H4 (cell line): ENCODE results near the gene AMBP. TPM values are rescaled to one million over a fixed set of nuclear protein-coding genes. Genes with fewer than 3 reads are reported as not detected.

Experiments
- DNase-seq: peaks from one replicate; pipeline ENCODE4 v3.0.0-alpha.2; 2015; ENCODE audit warnings: low spot score
- total RNA-seq: library from RNA; depleted of rRNA; stranded (reverse); fragments of >200 nt; shearing (Covaris generic); gene quantifications from 2 replicates; pipeline ENCODE4 v1.2.3, GENCODE V29; 2014; rRNA removed

AMBP gene
- total RNA-seq: 6.6 and 9.9 TPM in 2 replicates

DNA sequence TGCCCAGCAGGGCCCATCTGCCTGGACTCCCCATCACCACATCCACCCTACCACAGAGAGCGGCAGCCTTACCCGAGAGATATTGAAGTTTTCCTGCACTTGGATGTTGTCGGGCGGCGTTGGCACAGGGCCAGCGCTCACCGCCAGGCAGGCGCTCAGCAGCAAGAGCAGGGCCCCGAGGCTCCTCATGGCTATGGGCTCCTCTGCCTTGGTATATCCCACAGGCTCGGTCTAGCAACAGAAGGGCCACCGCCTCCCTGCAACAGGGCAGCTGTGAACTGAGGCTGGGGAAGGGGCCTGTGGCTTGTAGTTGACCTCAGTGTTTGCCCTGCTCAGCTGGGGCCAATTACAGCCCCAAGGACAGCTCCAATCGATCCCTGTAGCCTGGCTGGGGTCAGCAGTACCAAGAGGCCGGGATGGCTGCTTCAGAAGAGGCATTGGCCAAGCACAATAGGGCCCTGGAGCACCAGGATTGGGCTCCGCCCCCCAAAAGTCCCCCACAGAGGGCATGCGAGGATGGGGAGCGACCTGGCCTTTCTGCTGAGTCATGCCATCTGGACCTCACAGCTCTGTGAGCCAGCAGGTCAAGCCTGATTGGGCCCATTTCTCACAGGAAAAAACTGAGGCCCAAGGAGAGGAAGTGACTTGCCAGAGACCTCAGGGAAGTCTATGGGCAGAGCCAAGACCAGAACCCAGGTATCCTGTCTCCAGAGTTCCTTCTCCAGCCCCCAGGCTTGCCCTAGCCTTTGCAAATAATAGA lies at the start of gene AMBP:
TSS of gene AMBP (minus strand) at position 280 of the 760 bp plus-strand sequence. CDS start at position 189, 91 bp downstream.
- DNase-seq: no peak

DNA sequence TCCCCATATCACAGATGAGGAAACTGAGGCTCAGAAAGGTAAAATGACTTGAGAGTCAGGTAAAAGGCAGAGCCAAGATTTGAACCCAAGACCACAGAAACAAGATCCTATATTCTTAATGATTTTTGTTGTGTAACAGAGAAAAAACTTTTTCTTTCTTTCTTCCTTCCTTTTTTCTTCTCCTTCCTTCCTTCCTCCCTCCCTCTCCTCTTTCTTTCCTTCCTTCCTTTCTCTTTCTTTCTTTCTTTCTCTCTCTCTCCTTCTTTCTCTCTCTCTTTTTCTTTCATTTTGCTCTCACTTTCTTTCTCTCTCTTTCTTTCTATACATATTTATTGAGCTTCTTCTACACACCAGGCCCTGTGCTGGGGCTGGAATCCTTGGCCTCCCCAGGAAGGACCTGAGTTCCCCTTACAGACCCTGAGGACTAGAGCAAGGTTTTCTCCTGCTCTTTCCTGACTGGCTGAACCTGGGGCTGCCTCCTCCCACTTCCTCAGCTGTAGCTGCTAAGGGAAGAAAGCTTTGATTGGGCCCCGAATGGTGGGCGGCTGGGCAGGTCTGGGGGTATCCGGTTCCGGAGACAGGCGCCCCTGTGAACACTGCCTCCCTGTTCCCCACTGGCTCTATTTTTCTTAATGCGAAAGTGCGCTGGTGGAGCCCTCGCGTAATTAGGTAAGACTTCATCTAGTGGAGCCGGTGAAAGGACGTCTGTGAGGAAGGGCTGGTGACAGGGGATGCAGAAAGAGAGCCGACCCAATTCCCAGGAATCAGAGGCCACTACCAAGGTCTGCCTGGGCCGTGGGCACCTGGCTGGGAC lies 48.4 kb upstream of the AMBP start:
- DNase-seq: no peak

DNA sequence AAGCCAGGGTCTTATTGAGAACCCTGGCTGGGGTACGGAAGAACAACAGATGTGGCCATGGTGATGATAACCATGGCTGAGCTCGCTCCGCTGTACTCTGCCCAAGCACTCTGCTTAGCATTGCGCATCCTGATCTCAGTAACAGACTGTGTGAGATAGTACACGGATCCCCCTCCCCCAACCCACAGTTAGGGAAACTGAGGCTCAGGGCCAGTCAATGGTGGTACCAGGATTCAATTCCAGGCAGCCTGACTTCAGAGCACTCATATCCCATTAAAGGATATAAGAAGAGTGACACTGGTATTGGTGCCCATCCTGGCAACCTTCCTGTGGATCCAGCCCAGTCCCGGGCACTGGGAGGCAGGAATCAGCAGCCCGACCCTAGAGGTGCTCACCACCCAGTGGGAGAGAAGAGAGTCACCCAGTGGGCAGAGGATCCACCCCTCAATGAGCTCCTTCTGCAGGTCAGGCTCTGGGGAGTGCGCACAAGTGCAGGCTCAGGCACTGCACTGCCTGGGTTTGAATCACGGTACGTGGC lies 47.4 kb upstream of the AMBP start:
- no peak for DNase-seq

DNA sequence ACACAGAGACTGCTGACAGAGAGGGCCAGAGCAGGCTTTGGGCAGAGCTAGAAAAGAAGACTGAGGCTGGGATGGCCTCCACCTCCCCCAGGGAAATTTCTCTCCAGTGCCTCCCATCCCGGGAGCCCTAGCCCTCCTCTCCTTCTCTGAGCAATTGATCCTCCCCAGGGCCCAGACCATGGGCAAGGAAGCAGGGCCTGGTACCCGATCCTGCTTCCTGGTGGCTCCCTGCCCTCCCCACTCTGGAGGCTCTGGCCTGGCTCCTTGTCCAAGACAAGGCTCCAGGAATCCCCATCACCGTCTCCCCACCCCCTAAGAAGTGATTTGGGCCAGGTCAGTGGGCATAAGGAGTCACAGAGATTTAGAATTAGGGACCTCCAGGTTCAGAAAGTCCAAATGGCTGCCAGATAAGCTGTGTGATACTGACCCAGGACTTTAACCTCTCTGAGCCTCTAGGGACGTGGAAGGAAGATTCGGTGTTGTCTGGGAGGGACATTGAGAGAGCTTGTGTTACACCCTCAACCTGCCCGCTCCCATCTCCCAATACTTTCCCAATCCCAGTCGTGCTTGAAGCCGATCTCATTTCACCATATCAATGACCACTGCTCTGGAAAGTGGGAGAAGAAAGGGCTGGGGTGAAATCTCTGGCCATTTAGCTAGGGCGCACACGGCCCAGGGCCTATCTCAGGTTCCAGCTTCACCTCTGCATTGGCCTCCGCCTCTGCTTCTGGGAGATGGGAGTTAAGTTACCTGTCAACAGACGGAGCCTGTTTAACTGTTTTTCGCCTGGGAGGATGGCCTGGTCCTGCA lies 46.8 kb upstream of the AMBP start:
- DNase-seq: no peak

DNA sequence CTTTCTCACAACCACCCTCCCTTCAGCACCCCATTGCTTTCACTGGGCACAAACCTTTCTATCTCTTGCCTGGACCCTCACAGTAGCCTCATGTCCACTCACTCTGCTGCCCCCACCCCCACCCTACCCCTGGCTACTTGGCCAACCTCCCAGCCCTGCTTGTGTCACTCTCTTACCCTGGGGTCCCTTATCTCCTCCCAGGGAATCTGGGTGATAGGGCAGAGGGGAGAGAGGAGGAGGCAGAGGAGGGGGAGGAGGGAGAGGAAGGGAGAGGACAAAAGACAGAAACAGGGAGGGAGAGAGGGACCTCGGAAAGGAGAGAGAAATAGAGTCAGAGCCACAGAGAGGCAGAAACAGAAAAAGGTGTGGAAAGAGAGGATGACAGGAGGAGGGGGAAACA lies 46.0 kb upstream of the AMBP start:
- no peak for DNase-seq

DNA sequence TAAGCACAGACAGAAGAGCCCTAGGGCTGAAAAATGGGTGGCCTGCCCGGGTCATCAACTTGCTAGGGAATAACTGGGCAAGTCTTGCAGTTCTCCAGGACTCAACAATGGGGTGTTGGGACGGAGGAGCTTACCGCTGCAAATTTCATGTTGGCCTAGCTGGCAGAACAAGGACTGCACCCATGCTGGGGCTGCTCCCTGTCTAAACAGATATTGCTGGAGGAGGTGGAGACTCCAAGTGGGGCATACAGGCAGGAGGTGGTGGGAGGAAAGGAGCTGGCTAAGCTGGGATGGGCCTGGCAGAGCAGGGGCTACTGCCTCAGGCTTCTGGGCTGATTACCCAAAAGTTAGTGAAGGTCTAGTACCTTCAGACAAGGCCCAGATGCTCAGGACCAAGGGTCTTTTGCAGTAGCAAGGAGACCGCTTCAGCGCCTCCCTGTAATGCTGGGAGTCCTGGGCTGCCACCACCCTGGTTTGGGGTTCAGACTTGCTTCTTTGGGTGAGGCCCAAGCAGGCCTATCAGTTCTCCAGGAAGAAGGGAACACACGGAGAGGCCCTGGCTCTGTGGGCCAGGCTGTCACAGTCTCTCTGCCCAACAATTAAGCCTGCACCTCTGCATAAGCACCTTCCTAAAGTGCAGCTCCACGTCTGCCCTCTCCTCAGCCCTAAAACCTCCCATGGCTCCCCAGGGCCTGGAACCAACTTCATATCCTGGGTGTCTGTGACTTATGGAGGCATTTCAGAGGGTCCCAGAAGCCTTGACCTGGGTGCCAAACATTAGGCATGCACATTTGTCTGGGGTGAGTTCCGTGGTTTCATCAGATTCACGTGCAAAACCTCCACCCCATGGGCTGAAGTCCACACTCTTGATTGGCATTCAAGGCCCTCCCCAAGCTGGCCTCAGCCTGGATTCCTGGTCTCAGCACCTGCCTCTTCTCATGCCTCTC lies 45.2 kb upstream of the AMBP start:
- DNase-seq: no peak

DNA sequence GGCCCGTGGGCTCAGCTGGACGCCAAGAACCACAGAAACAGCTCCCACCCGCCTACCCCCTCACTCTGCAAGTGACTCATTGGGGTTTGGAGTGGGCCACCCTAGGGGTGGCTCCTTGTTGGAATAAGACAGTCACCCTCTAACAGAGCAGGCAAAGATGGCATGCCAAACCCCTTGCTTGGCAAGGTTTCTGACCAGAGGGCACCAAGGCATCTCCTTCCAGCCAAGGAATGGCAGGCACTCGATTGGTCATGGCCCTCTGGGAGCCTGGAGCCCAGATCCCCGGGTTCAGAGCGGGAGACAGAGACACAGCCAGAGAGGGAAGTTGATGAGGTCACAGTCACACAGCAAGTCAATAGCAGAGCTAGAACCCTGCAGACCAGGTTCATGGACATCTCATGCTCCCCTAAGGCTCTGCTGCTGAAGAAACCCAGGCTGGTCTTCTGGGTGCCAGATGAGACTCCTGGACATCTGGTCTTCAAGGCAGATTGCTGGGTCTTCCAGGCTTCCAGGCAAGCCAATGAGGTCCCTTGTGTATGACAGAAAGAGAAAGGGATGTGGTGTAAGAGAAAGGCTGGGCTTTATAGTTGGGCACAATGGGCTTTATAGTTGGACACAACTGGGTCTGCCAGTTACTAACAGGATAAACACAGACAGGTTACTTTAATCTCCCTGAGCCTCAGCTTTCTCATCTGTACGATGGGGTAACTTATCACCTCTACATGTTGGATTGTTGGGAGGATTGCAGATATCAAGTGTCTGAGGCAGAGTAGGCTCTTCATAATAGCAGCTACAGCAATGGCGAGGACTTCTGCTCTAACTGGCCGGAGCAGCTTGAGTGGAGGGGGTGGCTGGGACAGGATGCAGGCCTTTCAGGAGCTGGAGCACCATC lies 44.3 kb upstream of the AMBP start:
- DNase-seq: no peak

DNA sequence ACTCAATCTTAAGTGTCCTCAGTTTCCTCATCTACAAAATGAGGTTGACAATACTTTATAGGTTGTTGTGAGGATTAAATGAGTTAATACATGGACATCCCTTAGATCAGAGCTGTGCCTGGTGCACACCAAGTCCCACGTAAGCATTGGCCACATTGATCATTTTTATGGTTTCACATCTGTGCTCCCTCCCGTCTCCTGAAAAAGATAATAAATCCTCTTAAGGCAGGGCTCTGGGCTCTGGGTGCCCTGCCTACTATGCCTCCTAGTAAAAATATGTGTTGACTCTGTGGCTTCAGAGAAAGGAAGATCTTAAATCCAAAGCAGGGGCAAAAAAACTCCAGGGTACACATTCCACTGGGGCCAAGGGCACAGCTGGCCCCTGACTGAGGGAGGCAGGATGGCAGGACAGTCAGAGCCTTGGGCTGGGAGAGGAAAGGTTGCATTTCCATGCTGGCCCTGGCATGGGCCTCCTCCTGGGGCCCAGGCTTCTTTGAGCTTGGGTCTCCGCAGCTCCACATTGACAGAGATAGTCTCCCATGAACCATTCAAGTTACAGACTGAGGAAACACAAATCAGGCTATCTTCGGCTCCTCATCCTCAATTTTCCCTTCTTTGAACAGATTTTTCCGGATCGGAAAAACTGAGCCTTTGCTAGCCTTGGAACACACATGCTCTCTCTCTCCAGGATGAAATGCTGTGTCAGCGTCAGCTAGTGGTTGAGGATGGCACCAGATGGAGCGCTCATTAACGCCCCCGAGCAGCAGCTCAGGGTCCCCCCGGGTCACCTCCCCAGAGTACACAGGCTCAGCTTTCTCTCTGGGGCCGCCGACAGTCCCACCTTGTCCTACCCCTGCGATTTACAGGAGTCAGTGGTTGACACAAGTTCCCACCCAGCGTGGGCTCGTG lies 43.4 kb upstream of the AMBP start:
- no peak for DNase-seq

DNA sequence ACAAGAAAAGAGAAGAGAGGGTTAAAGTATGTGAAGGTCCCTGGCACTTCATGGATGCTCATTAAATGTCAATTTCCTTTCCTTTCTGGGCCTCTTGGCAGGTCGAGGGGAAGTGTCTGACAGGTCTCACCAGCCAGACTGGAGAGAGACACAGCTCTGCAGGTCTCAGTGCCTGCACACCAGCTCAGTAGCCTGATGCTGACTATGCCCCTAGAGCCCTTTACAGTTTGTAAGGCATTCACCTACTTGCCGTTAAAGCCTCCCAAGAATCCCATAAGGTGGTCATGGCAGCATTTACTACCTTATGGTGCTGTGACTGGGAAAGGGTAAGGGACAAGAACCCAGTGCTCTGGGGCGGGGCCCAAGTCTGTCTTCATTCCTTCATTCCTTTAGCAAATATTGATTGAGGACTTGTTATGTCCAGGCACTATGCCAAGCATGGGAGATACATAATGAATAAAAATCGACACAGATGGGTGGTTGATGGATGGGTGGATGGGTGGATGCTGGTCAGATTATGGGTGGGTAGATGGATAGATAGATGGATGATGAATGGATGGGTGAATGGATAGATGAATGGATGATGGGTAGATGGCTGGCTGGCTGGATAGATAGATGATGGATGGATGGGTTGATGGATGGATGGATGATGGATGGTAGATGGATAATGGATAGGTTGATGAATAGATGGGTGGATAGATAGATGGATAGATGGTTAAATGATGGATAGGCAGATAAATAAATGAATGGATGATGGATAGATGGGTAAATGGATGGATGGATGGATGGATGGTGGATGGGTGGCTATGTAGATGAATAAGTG lies 42.3 kb upstream of the AMBP start:
- DNase-seq: no peak

DNA sequence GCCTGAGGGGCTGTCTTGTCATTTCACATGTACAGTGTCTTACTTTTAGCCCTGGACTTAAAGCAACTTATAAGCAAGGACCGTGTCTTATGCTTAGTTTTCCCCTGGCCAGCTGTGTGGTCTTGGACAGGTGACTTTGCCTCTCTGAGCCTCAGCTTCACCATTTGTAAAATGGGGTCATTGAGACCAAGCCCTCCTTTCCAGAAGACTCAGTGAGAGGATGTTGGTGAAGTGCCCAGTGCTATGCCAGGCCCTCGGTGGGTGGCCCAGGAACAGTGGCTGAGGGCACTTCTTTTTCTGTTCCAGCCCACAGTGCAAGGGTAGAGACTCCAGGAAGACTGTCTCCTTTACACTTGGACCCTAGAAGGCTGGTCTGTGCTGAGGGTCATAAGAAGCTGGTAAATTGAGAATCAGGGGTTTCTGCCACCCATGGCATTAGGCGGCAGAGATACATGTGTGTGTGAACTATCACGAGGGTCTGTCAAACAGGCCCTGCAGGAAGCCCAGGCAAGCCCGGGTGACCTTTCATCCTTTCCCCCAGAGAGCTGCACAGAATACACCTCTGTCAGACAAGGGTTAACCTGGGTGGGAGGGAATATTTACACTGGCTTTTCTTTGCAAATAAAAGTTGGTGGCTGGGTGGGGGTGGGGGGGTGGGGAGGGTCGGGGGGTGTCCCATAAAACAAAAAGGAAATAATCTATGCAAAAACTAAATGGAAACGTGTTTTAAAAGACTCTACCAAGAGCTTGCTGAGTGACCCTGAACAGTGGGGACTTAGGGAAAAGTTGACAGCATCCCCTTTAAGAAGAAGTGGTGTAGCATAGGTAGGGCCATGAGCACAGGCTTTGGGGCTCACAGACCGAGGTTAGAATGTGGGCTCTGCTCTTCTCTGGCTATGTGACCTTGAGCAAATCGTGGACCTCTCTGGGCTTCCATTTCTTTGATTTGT lies 41.4 kb upstream of the AMBP start:
- DNase-seq: no peak

DNA sequence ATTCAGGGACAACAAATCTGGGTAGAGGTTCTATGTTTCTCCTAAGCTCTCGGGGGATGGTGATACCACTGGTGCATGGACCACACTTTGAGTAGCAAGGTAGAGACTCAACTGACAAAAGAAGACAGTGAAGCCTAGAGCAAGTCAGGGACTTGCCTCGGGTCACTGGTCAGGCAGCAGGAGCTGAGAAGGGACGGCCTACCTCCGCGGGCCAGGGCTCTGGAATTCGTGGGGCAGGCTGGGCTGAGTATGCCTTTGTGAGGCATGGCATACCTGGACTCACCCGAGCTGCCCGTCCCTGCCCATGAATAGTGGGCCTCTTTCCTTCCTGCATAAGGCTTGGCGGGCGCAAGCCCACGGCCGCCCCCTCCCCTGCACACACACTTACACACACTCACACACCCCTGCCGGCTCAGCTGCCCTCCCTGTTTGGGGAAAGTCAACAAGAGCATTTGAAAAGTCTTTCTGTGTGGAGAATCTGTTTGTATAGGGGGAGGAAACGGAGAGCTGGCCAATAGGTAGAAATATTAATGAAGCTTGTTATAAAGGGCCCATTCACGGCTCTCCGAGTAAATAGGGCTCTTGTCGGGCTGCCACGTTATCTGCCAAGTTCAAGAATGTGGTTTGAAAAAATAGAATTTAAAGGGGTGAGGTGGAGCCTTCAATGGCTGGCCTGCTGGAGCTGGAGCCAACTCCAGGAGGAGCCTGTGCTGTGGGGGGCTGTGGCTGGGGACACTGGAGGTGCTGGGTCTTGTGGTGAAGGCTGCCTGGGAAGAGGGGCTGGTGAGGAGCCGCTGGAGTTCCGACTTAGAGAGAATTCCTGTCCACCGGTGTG lies 40.1 kb upstream of the AMBP start:
- no peak for DNase-seq

DNA sequence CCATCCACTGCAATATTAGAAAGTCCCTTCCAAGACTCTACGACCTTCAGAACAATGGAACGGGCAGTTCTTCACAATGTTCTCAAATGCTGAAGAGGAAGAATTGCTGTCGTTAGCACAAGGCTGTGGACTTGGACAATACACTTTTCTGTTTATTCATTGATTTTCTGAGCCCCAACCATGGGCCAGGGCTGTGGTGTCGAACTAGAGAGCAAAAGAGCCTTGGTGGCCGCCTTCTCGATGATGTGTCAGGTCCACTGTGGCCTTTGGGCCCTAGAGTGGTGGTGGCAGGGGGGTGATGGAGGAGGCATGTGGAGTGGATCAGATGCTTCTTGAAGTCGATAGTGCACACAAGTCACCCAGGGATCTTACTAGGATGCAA lies 39.5 kb upstream of the AMBP start:
- DNase-seq: no peak

DNA sequence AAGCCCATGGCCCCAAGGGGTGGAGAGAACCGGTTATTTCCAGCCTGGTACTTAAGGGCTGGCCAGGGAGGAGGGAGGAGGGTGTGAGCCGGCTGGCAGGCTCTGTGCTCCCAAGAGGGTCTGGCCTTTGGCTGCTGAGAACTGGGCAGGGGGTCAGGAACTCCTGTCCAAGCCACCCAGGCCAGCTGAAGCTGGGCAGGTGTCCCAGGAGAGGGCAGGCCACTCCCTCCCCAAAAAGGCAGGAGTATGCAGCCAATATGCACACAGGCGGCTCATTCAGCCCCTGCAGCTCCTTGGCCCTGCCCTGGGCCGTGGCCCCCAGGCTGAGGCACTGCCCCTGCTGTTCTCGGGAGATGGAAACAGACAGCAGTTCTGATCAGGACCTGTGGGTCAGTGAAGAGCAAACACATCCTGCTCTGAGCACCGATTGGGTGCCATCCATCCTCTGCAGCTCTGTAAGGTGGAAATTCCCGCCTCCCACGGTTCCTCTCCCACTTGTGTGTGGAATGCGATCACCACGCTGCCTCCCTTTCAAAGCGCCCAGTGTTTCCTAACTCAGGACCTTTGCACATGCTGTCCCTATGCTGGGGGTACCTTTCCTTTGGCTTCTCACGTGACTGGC lies 38.1 kb upstream of the AMBP start:
- no peak for DNase-seq

DNA sequence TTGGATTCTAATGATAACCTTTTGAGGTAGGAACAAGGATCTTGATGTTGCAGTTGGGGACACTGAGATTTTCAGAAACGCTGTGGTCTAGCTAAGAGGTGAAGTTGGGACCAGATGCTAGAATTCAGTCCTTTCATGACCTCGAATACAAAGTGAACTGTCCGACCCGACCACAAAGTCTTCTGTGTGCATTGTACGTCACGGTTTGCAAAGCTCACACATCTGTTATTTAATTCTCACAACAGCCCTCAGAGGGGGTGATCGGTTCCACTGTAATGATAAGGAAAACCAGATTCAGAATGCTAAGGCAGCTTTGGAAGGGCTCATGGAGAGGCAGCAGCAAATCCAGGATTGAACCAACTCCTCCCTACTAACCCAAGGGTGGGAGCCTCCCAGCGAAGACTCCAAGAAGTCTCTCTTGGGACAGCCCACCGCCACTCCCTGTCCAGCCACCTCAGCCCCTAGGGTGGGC lies 37.6 kb upstream of the AMBP start:
- DNase-seq: no peak

DNA sequence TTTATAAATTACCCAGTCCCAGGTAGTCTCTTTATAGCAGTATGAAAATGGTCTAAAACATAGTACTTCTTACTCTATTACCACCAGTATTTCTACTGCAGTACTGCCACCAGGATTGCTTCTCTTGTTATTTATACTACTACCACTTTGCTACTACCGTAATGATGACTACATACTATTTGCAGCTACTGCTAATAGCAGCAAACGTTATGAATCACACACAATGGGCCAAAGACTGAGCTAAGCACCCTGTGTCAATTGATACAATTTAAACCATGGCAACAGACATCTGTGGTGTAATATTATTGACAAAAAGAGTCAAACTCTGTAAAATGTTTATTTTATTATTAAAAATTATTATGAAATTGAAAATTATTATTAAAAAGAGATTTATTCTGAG lies 36.3 kb upstream of the AMBP start:
- no peak for DNase-seq
